Activated gamma-delta T cell treated with Interleukin-2 at 50 U/mL for 16 hours (primary cell): ENCODE results near the gene ITGAV.

Experiments
- DNase-seq: peaks from one replicate; pipeline ENCODE4 v3.0.0-alpha.2; 2020

Gene ITGAV

GRCh38 chr2:186614373-186614772 lies 24.5 kb downstream of the ITGAV start:
- no peak for DNase-seq

GRCh38 chr2:186617148-186617547 lies 27.3 kb downstream of the ITGAV start:
- no peak for DNase-seq

GRCh38 chr2:186617771-186618170 lies 27.9 kb downstream of the ITGAV start:
- DNase-seq, result no peak

- no peak for DNase-seq
Observed at GRCh38 chr2:186618696-186619095, 28.8 kb downstream of the ITGAV start.

- DNase-seq, result no peak
Observed at GRCh38 chr2:186623084-186623483, 33.2 kb downstream of the ITGAV start.

GRCh38 chr2:186624276-186624675 lies 34.4 kb downstream of the ITGAV start:
- no peak for DNase-seq

GRCh38 chr2:186629250-186629996 lies 39.6 kb downstream of the ITGAV start:
- DNase-seq, result no peak

- no peak for DNase-seq
Observed at GRCh38 chr2:186632417-186632816, 42.6 kb downstream of the ITGAV start.

GRCh38 chr2:186634701-186635100 lies 44.8 kb downstream of the ITGAV start:
- DNase-seq, result no peak

GRCh38 chr2:186636800-186637496 lies 47.1 kb downstream of the ITGAV start:
- no peak for DNase-seq

GRCh38 chr2:186637497-186637800 lies 47.6 kb downstream of the ITGAV start:
- no peak for DNase-seq

- no peak for DNase-seq
Observed at GRCh38 chr2:186639939-186640338, 50.1 kb downstream of the ITGAV start.

GRCh38 chr2:186641132-186641806 lies 51.4 kb downstream of the ITGAV start:
- DNase-seq, result no peak

GRCh38 chr2:186641807-186642321 lies 52.0 kb downstream of the ITGAV start:
- peak; percentile 17 for DNase-seq

GRCh38 chr2:186644791-186645190 lies 54.9 kb downstream of the ITGAV start:
- DNase-seq, result no peak

GRCh38 chr2:186645999-186646398 lies 56.1 kb downstream of the ITGAV start:
- DNase-seq, result no peak

- DNase-seq, result no peak
Observed at GRCh38 chr2:186648130-186648529, 58.3 kb downstream of the ITGAV start.

GRCh38 chr2:186653511-186653910 lies 63.7 kb downstream of the ITGAV start:
- DNase-seq, result no peak

GRCh38 chr2:186659383-186659782 lies 69.5 kb downstream of the ITGAV start:
- DNase-seq, result no peak

- DNase-seq, result no peak
Observed at GRCh38 chr2:186664385-186665043, 74.7 kb downstream of the ITGAV start.

GRCh38 chr2:186669146-186669545 lies 79.3 kb downstream of the ITGAV start:
- no peak for DNase-seq

- DNase-seq, result no peak
Observed at GRCh38 chr2:186670831-186671230, 81.0 kb downstream of the ITGAV start.

- no peak for DNase-seq
Observed at GRCh38 chr2:186675380-186675779, 85.5 kb downstream of the ITGAV start.
